GM19324 (cell line): Measurements from ENCODE around the gene NYAP2.

ENCODE experiments used
- ATAC-seq: cut with Tn5 transposase; IDR thresholded peaks from one replicate; pipeline ENCODE4 v1.9.1; 2021; ENCODE audit warnings: mild to moderate bottlenecking, moderate library complexity; ENCODE audit not compliant: unreplicated experiment, low FRiP score

Gene NYAP2

DNA sequence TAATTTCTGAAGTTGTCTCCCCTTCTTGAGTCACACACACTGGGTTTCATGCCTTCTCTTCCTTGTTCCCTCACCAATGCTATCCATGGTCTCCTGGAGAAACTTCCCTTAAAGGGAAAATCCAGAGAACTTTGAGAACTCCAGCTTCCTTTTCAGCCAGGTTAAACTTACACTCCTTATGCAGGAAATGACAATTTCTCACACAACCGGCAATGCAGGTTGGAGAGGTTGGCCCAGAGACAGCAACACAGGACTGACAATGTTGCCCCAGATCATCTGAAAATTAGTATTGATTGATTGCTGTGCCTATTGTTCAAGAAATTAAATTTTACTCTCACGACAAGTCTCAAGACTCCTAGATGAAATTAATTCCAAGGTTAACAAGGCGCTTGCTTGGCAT lies 292.2 kb downstream of the NYAP2 start:
- no peak for ATAC-seq

DNA sequence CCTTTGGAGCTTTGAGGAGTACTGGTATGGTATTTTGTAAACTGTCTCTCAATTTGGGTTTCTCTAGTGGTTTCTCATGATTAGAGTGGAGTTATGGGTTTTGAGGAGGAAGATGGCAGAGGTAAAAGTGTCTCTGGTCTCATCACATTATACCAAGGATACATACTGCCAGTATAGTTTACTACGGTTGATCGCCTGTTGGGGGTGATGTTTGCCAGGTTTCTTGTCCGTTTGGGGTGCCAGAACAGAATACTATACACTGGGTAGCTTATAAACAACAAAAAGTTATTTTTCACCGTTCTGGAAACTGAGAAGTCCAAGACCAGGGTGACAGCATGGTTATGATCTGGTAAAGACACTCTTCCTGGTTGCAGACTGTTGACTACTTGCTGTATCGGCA lies 293.7 kb downstream of the NYAP2 start:
- ATAC-seq: no peak

DNA sequence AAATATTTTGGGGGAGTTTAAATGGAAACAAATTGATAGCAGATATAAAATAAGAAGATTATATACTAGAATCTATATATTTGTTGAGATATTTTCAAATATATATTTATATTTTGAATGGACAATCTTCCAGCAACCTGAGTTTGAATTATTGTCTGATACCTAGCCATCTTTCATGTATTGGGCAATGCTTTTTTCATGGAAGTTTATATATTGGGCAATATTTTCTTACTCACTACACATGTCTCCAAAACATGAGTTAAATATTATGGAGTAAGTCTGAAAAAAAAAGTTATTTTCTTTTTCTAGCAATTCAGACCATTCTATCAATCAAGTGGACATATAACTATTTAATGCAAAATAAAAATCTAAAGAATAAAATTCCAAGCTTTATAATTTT lies 295.2 kb downstream of the NYAP2 start:
- ATAC-seq: no peak

DNA sequence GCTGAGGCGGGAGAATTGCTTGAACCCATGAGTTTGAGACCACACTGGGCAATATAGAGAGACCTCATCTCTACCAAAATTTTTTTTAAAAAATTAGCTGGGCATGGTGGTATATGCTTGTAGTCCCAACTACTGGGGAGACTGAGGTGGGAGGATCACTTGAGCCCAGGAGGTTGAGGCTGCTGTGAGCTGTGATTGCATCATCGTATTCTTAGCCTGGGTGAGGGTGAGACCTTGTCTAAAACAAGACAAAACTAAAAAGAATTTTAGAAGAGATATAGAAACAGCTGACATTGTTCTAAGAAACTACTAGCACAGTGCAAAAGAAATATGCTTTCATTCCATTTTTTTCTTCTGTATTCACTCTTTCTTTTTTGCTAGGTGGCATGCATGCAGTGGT lies 298.4 kb downstream of the NYAP2 start:
- ATAC-seq: no peak
